OCI-LY1 (cell line): ENCODE data around the gene SLC16A2.

ENCODE experiments used
- H2AFZ ChIP-seq: fragments of 200-600 bp; sonication (generic), shearing (Covaris generic); 2 replicates; pipeline ENCODE4 v1.6.0; 2014; ENCODE audit warnings: antibody characterized with exemption, mild to moderate bottlenecking, low read length
- H3F3A ChIP-seq: fragments of 200-600 bp; sonication (generic), shearing (Covaris generic); 2 replicates; pipeline ENCODE4 v1.6.0; 2014; ENCODE audit warnings: mild to moderate bottlenecking, antibody characterized with exemption, low read length, moderate library complexity; ENCODE audit not compliant: insufficient read depth
- H3K27ac ChIP-seq: fragments of 200-600 bp; sonication (generic); 2 replicates; pipeline ENCODE4 v1.5.1; 2014; ENCODE audit warnings: low read length, mixed run types, mild to moderate bottlenecking, low read depth; ENCODE audit not compliant: poor library complexity, severe bottlenecking
- H3K27me3 ChIP-seq: fragments of 200-600 bp; sonication (generic); 2 replicates; pipeline ENCODE4 v1.6.0; 2014; ENCODE audit warnings: antibody characterized with exemption, mild to moderate bottlenecking, low read length, moderate library complexity; ENCODE audit not compliant: insufficient read depth
- H3K36me3 ChIP-seq: fragments of 200-600 bp; sonication (generic); 2 replicates; pipeline ENCODE4 v1.6.1; 2014; ENCODE audit warnings: mild to moderate bottlenecking, antibody characterized with exemption, low read length, moderate library complexity, mixed read lengths; ENCODE audit not compliant: insufficient read depth
- H3K4me1 ChIP-seq: fragments of 200-600 bp; sonication (generic); 2 replicates; pipeline ENCODE4 v1.5.1; 2014; ENCODE audit warnings: mild to moderate bottlenecking, low read length, moderate library complexity; ENCODE audit not compliant: insufficient read depth, severe bottlenecking
- H3K4me2 ChIP-seq: fragments of 200-600 bp; sonication (generic), shearing (Covaris generic); 2 replicates; pipeline ENCODE4 v1.6.1; 2014; ENCODE audit warnings: low read length
- H3K4me3 ChIP-seq: fragments of 200-600 bp; sonication (generic); 2 replicates; pipeline ENCODE4 v1.5.1; 2014; ENCODE audit warnings: low read length, low read depth, mild to moderate bottlenecking, mixed read lengths; ENCODE audit not compliant: poor library complexity, severe bottlenecking
- H3K79me2 ChIP-seq: fragments of 200-600 bp; shearing (Covaris generic); 2 replicates; pipeline ENCODE4 v1.6.1; 2016; ENCODE audit warnings: mixed run types, low read length, mixed read lengths; ENCODE audit not compliant: insufficient read depth
- H3K9ac ChIP-seq: fragments of 200-600 bp; sonication (generic), shearing (Covaris generic); 2 replicates; pipeline ENCODE4 v1.6.1; 2014; ENCODE audit warnings: mild to moderate bottlenecking, low read length, mixed read lengths
- H3K9me2 ChIP-seq: fragments of 200-600 bp; sonication (generic), shearing (Covaris generic); 2 replicates; pipeline ENCODE4 v1.6.1; 2014; ENCODE audit warnings: low read depth, mild to moderate bottlenecking, low read length, mixed read lengths
- H3K9me3 ChIP-seq: fragments of 200-600 bp; shearing (Covaris generic); 2 replicates; pipeline ENCODE4 v1.6.1; 2014; ENCODE audit warnings: low read length, mixed read lengths
- H4K20me1 ChIP-seq: fragments of 200-600 bp; sonication (generic), shearing (Covaris generic); 2 replicates; pipeline ENCODE4 v1.6.0; 2016; ENCODE audit warnings: mild to moderate bottlenecking, low read length; ENCODE audit not compliant: insufficient read depth
- EZH2 ChIP-seq: fragments of 200-600 bp; sonication (generic), shearing (Covaris generic); IDR thresholded peaks from 2 replicates; pipeline ENCODE4 v1.8.0; 2017; ENCODE audit warnings: borderline replicate concordance, mixed run types, mild to moderate bottlenecking, antibody characterized with exemption, low read length, moderate library complexity, mixed read lengths
- TF ChIP-seq, protein P1 (sequence below): fragments of 200-600 bp; sonication (generic), shearing (Covaris generic); IDR thresholded peaks from 2 replicates; pipeline ENCODE4 v1.5.1; 2017; ENCODE audit warnings: mild to moderate bottlenecking, antibody characterized with exemption, low read length, moderate library complexity, mixed read lengths

SLC16A2 gene

DNA sequence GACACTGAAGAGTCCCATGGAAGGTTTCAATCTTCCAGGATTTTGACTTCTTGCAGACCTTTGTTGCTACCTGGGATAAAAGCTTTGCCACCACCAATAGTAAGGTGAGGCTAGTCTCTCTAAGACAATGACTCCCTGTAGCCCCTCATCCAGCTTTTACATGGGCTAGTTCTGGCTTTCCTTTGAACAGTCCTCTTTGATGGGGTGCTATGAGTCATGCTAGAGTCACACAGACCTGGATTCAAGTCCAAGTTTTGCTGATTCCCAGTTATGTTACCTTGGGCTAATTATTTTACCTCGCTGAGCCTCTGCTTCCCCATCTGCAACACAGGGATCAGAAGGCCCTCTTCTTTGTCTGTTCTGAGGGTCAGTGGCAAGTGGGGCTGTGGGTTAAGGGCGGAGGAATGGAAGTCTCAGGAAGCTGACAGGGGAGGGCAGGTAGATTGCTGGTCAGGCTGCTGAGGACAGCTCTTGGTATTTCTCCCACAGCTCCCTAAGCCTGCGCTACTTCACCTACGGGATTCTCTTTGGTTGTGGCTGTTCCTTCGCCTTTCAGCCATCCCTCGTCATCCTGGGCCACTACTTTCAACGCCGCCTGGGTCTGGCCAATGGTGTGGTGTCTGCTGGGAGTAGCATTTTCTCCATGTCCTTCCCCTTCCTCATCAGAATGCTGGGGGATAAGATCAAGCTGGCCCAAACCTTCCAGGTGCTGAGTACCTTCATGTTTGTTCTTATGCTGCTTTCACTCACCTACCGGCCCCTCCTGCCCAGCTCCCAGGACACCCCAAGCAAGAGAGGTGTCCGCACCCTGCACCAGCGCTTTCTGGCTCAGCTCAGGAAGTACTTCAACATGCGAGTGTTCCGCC is 102.8 kb downstream of the SLC16A2 start:
- Histone ChIP-seq H3K9ac (no peak overlapping the region), H3K27ac (no peak overlapping the region), H4K20me1 (no peaks in the 10 kb centered on the region), H3K36me3 (no peaks in the 10 kb centered on the region), H3K4me3 (no peak overlapping the region), H3K79me2 (no peaks in the 10 kb centered on the region), H3K9me3 (no peaks in the 10 kb centered on the region), H3K4me1 (no peaks in the 10 kb centered on the region), H3F3A (no peaks in the 10 kb centered on the region), H3K4me2 (no peak overlapping the region), H3K9me2 (no peaks in the 10 kb centered on the region), H3K27me3 (no peaks in the 10 kb centered on the region), H2AFZ (no peak overlapping the region)
- no peak for TF ChIP-seq EZH2
- TF ChIP-seq, protein P1, sequence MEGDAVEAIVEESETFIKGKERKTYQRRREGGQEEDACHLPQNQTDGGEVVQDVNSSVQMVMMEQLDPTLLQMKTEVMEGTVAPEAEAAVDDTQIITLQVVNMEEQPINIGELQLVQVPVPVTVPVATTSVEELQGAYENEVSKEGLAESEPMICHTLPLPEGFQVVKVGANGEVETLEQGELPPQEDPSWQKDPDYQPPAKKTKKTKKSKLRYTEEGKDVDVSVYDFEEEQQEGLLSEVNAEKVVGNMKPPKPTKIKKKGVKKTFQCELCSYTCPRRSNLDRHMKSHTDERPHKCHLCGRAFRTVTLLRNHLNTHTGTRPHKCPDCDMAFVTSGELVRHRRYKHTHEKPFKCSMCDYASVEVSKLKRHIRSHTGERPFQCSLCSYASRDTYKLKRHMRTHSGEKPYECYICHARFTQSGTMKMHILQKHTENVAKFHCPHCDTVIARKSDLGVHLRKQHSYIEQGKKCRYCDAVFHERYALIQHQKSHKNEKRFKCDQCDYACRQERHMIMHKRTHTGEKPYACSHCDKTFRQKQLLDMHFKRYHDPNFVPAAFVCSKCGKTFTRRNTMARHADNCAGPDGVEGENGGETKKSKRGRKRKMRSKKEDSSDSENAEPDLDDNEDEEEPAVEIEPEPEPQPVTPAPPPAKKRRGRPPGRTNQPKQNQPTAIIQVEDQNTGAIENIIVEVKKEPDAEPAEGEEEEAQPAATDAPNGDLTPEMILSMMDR, result no peak

DNA sequence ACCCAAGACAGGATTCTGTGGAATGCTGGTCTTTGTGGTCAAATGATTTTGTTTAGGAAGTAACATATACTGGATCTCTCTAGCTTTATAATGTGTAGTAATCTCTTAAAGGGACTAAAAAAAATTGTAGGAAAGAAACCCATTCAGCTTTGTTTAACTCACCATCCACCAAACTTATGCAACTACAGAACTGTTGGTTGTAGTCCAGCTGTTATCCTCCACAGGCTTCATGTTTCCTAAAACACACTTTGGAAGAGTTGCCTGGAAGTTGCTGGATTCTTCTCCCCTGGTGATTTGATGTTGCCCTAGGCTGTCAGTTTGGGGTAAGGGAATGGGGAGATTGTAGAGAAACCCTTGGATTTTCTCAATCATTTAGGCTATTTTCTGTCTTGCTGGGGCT is 103.8 kb downstream of the SLC16A2 start:
- H3K4me1 ChIP-seq, result no peaks in the 10 kb centered on the region
- no peaks in the 10 kb centered on the region for H4K20me1 ChIP-seq
- H3K4me3 ChIP-seq, result no peak overlapping the region
- no peaks in the 10 kb centered on the region for H3K27me3 ChIP-seq
- no peak overlapping the region for H3K9ac ChIP-seq
- TF ChIP-seq, protein P1, result no peak
- TF ChIP-seq EZH2, result no peak
- H3K36me3 ChIP-seq, result no peaks in the 10 kb centered on the region
- no peak overlapping the region for H2AFZ ChIP-seq
- no peaks in the 10 kb centered on the region for H3F3A ChIP-seq
- H3K9me3 ChIP-seq, result no peaks in the 10 kb centered on the region
- H3K27ac ChIP-seq, result no peak overlapping the region
- H3K9me2 ChIP-seq, result no peaks in the 10 kb centered on the region
- no peaks in the 10 kb centered on the region for H3K79me2 ChIP-seq
- H3K4me2 ChIP-seq, result no peak overlapping the region

DNA sequence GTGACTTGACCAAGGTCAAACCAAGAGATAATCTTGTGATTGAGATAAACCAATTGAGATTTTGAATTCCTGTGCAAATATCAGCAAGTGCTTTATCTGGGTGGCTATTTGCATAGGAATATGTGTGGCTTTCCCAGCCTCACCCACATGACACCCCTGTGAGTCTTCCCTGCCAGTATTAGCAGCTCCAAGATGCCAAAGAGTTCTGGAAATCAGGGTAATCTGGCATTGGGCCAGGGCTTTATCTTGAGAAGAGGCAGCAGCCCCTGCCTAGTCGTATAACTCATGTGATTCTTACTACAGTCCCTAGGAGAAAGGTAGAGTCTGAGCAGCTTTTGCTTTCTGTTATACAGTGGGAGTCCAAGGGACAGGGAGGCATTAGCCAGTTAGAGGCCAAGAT is 105.5 kb downstream of the SLC16A2 start:
- Histone ChIP-seq H2AFZ (no peak overlapping the region), H3K4me1 (no peaks in the 10 kb centered on the region), H3K9me2 (no peaks in the 10 kb centered on the region), H3K27ac (no peak overlapping the region), H3F3A (no peaks in the 10 kb centered on the region), H3K9me3 (no peaks in the 10 kb centered on the region), H3K36me3 (no peaks in the 10 kb centered on the region), H3K4me2 (no peak overlapping the region), H3K9ac (no peak overlapping the region), H3K79me2 (no peaks in the 10 kb centered on the region), H3K4me3 (no peak overlapping the region), H4K20me1 (no peaks in the 10 kb centered on the region), H3K27me3 (no peaks in the 10 kb centered on the region)
- TF ChIP-seq, protein P1, result no peak
- no peak for TF ChIP-seq EZH2
